HFF-Myc (cell line): ENCODE results near the gene ATP2C1.

Experiments
- DNase-seq: peaks from one replicate; pipeline ENCODE4 v3.0.0-alpha.2; 2011; ENCODE audit warnings: low read depth; ENCODE audit errors: extremely low read depth
- H3K4me3 ChIP-seq: replicated peaks from 2 replicates; pipeline ENCODE4 v1.5.1; 2011; ENCODE audit warnings: low read depth, mild to moderate bottlenecking, control low read depth, low read length
- TF ChIP-seq, protein P1 (sequence below): IDR thresholded peaks from 2 replicates; pipeline ENCODE4 v1.5.1; 2012; ENCODE audit warnings: mild to moderate bottlenecking, low read depth, low read length, control low read depth; ENCODE audit errors: missing control alignments

ATP2C1 gene, protein sequence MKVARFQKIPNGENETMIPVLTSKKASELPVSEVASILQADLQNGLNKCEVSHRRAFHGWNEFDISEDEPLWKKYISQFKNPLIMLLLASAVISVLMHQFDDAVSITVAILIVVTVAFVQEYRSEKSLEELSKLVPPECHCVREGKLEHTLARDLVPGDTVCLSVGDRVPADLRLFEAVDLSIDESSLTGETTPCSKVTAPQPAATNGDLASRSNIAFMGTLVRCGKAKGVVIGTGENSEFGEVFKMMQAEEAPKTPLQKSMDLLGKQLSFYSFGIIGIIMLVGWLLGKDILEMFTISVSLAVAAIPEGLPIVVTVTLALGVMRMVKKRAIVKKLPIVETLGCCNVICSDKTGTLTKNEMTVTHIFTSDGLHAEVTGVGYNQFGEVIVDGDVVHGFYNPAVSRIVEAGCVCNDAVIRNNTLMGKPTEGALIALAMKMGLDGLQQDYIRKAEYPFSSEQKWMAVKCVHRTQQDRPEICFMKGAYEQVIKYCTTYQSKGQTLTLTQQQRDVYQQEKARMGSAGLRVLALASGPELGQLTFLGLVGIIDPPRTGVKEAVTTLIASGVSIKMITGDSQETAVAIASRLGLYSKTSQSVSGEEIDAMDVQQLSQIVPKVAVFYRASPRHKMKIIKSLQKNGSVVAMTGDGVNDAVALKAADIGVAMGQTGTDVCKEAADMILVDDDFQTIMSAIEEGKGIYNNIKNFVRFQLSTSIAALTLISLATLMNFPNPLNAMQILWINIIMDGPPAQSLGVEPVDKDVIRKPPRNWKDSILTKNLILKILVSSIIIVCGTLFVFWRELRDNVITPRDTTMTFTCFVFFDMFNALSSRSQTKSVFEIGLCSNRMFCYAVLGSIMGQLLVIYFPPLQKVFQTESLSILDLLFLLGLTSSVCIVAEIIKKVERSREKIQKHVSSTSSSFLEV

DNA sequence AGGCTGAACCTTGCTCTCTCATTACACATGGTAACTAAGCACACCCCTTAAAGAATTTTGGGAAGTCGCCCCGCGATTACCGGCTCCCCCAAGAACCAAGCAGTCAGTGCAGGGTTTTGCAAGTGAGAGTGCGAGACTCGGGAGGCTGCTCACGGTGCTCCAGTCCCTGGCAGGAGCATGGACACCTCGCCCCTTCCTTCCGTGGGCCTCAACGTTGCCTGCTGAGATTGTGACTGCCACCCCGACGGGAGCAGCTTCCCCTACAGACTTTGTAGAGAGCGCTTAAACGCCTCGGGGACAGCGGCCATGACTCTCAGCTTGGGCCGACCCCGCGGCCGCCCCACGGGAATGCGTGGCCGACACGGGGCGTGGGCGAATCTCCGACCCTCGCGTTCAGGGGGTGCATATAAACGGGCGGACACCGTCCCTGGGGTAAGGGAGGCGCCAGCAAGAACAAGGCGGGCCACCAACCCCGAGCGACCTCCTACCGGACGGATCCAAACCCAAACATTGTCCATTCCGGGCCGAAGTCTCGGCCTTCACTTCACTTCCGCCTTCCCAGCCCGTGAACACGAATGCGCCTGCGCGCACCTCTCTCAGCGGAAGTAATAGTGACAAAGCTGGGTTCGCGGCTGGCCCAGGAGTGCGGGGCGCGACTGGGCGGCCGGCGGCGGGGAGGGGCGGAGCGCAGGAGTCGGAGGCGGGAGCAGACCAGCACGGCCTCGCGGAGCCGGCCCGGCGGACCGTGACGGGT is at the start of gene ATP2C1:
Gene ATP2C1, plus strand, starts transcription at position 709 of the 754 bp plus-strand sequence. CDS start 686 bp downstream, outside the sequence.
- peak within 1 kb of the TSS; percentile 64 for H3K4me3 ChIP-seq
- DNase-seq, result peak; percentile 73
- TF ChIP-seq, protein P1, sequence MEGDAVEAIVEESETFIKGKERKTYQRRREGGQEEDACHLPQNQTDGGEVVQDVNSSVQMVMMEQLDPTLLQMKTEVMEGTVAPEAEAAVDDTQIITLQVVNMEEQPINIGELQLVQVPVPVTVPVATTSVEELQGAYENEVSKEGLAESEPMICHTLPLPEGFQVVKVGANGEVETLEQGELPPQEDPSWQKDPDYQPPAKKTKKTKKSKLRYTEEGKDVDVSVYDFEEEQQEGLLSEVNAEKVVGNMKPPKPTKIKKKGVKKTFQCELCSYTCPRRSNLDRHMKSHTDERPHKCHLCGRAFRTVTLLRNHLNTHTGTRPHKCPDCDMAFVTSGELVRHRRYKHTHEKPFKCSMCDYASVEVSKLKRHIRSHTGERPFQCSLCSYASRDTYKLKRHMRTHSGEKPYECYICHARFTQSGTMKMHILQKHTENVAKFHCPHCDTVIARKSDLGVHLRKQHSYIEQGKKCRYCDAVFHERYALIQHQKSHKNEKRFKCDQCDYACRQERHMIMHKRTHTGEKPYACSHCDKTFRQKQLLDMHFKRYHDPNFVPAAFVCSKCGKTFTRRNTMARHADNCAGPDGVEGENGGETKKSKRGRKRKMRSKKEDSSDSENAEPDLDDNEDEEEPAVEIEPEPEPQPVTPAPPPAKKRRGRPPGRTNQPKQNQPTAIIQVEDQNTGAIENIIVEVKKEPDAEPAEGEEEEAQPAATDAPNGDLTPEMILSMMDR, result no peak

DNA sequence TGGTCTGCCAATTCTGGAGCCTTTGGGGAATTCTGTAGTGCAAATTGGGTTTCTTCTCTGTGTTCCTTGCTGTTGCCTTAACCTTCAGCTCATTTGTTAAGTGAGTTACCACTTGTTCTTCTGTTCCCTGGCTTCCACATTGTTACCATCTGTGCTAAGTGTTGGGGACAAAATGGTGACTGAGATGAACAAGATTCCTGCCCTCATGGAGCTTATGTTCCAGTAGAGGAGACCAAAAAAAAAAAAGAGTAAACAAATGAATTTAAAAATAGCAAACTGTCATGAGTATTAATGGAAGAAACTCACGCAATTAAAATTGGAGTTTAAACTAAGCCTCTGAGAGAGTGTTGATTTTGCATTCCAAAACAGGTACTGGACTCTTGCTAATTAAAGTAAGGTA is 49.4 kb upstream of the ATP2C1 start:
- no peak for DNase-seq
- TF ChIP-seq, protein P1, result no peak

DNA sequence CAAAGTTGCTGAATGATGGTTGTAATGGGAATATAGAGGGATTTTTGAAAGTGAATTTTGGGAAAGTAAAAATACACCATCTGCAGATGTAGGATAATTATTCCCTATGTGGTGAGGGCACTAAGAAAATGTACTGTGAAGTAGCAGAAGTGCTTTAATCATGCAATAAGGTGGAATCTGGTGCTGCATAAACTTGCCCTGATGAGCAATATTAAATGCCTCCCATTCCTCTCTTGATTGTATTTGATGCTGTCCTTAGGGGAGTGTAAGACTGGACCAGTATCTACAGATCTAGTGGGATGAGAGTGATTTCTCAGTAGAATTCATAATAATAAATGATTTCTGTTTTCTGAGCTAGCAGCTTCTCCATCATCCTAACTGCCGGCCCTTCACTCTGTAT is 47.7 kb upstream of the ATP2C1 start:
- TF ChIP-seq, protein P1, result no peak
- no peak overlapping the region for H3K4me3 ChIP-seq
- no peak for DNase-seq

More for the DNA sequence above, 49.4 kb upstream of the ATP2C1 start:
- no peak overlapping the region for H3K4me3 ChIP-seq

DNA sequence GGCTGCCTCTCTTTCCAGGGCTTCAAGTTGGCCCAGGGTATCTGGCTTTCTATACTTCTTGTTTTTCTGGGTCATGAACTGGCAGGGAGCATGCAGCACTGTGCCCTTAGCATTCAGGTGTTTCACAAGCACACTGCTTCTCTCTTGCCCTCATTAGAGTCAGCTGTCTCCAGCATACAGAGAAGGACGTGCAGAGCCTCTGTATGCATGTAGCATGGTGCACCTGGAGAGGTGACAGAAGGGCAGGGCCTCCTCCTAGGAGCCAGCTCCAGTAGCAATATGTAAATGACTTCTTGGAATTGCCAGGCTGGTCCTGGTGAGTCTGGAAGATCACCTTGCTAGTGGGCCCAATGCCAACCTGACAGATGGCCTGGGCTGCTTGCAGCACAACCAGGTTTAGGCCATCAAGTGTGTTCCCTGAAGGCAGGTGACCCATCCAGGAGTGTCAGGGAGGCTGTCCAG is 44.8 kb upstream of the ATP2C1 start:
- DNase-seq, result no peak
- H3K4me3 ChIP-seq, result no peak overlapping the region
- TF ChIP-seq, protein P1, result no peak

DNA sequence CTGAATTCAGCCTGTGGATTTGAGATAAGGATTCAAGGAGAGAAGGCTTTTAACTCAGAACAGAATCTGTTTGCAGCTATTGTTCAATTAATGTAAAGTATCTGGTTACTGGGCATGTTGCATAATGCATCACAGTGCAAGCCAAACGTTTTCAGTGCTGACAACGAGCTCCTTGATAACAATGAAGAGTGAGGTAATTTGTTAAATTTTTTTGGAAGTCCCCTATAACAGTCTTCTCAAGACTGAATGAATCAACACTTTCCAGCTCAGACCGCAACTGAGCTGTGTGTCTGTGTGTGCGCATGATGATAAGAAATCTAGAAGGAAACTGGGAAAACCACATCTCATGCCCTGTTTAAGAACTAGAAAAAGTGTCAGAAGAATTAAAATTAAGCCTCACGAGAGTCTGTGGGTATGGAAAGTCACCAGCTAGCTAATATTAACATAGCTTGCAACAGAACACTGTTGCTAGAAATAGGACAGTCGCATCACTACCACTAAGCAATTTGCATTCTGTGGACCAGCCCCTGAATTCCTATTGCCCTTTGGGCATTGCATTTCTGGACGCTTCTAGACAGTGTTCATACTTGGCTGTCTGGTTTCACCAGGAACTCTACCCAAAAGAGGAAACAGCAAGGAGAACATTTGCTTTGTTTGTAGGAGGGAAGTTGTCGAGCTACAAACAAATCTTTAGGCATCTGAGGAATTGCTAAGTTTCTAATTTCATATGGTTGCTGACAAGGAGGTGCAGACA is 43.7 kb upstream of the ATP2C1 start:
- DNase-seq, result no peak
- H3K4me3 ChIP-seq, result no peak overlapping the region
- TF ChIP-seq, protein P1, result no peak

DNA sequence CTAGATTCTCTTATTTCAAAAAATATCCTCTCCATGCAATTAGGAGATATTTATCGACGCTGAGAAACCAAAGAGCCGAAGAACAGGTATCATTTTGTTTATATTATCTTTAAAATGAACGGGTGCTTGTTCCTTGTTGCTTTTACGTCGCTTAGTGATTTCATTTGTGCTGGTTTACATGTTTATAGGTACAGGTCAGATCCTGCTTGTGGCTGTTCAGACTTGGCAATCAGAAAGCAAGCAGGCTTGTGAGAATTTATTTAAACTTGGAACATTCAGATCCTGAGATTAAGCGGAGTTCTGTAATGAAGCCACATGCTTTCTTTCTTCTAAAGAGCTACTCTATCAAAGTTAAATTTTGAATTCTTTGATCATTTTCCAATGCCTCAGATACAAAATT is 43.0 kb upstream of the ATP2C1 start:
- H3K4me3 ChIP-seq, result no peak overlapping the region

More for the DNA sequence above, 43.0 kb upstream of the ATP2C1 start:
- TF ChIP-seq, protein P1, result no peak
- DNase-seq, result no peak
